ENCODE data around the gene AHCYL1. TPM values are rescaled to one million over a fixed set of nuclear protein-coding genes. Genes with fewer than 3 reads are reported as not detected.

AHCYL1 gene
- total RNA-seq, 3 donors from 2014 or later: 87.5 to 116 (median 87.8) TPM

DNA sequence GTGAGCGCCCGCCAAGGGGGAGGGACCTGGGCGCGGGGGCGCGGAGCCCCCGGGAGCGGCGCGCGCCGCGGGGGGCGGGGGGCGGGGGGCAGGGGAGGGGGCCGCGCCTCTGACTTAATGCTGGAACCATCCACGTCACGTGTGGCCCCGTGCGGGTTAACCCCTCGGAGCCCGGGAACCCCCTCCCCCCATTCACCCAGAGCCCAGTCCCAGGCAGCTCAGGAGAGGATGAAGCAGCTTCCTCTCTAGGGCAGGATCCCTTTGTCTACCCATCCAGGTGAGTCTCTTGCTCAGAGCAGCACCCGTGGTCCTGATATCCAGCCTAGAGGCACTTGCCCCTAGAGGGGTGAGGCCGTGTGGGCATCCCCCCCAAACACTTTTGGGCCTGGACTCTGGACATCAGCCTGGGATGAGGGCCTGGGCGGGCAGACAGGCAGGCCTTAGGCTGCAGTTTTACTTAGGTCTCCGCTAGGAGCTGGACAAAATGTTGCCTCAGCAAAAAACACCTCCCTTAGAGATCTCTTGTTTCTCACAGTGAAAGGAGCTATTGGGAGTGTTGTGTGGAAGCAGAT is 86.2 kb downstream of the AHCYL1 start, which contains the start of gene ALX3:
TSS of gene ALX3 (minus strand) at position 2 of the 572 bp plus-strand sequence. CDS start 60 bp downstream, outside the sequence.
- H3K36me3 ChIP-seq (ENCODE audit: low read depth): no peaks in the 10 kb centered on the region
- TF ChIP-seq, protein P1, sequence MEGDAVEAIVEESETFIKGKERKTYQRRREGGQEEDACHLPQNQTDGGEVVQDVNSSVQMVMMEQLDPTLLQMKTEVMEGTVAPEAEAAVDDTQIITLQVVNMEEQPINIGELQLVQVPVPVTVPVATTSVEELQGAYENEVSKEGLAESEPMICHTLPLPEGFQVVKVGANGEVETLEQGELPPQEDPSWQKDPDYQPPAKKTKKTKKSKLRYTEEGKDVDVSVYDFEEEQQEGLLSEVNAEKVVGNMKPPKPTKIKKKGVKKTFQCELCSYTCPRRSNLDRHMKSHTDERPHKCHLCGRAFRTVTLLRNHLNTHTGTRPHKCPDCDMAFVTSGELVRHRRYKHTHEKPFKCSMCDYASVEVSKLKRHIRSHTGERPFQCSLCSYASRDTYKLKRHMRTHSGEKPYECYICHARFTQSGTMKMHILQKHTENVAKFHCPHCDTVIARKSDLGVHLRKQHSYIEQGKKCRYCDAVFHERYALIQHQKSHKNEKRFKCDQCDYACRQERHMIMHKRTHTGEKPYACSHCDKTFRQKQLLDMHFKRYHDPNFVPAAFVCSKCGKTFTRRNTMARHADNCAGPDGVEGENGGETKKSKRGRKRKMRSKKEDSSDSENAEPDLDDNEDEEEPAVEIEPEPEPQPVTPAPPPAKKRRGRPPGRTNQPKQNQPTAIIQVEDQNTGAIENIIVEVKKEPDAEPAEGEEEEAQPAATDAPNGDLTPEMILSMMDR (IDR thresholded peaks at IDR 0.05): no peak
- H3K9me3 ChIP-seq: no peaks in the 10 kb centered on the region
- H3K4me1 ChIP-seq (ENCODE audit: low read depth): peaks cover 26% of the 10 kb centered on the region
- intact Hi-C loops (cut with DNase I, micrococcal nuclease): no loop called here
- no peak for ATAC-seq
- no peak for DNase-seq
- H3K4me3 ChIP-seq: no peak within 1 kb of the TSS

Other genes starting within 250 kb of the AHCYL1 start
- 10 to 100 TPM in 2 of 3 donors, 1 to 10 TPM in 1; 4.9 to 84.8 (median 12.4) TPM for gene GSTM3, start 243.7 kb upstream of the AHCYL1 start, total RNA-seq
- 100 to 1,000 TPM; 211 to 539 (median 356) TPM for gene EPS8L3, start 220.8 kb upstream of the AHCYL1 start, total RNA-seq
- gene CSF1, start 73.9 kb upstream of the AHCYL1 start, total RNA-seq: 10 to 100 TPM in 2 of 3 donors, 1 to 10 TPM in 1; 6.5 to 34.4 (median 19.9) TPM
- gene STRIP1, start 49.9 kb downstream of the AHCYL1 start, total RNA-seq: 10 to 100 TPM; 36.6 to 54.8 (median 43.4) TPM
- gene ALX3, start 85.9 kb downstream of the AHCYL1 start, total RNA-seq: not detected
- gene UBL4B, start 127.7 kb downstream of the AHCYL1 start, total RNA-seq: not detected
- under 1 TPM; 0.06 to 0.73 (median 0.10) TPM for gene SLC6A17, start 165.7 kb downstream of the AHCYL1 start, total RNA-seq
- gene KCNC4, start 225.5 kb downstream of the AHCYL1 start, total RNA-seq: 10 to 100 TPM in 1 of 3 donors, 1 to 10 TPM in 2; 4.9 to 12.8 (median 8.0) TPM

Data from mucosa of descending colon (tissue), 3 donors.